OCI-LY7 (cell line): ENCODE results near the gene C1orf21. TPM values are rescaled to one million over a fixed set of nuclear protein-coding genes. Genes with fewer than 3 reads are reported as not detected.

Experiments used
- BruUV-seq: library from RNA; stranded (reverse); fragments of 400-500 nt; replicated peaks from 2 replicates; lab custom pipeline; 2021; lab: Mats Ljungman, UMichigan
- CTCF ChIA-PET: fragments of 300-600 bp; sonication (Branson Sonifier 250); formaldehyde crosslinking; loops from one replicate; lab custom pipeline; 2022; ENCODE audit warnings: antibody characterized with exemption; ENCODE audit not compliant: unreplicated experiment; lab: Charles Lee
- POLR2A ChIA-PET: fragments of 300-600 bp; sonication (Branson Sonifier 250); formaldehyde crosslinking; loops from one replicate; lab custom pipeline; 2022; ENCODE audit warnings: antibody characterized with exemption; lab: Charles Lee
- DNase-seq: peaks from one replicate; pipeline ENCODE4 v3.0.0-alpha.2; 2015; ENCODE audit warnings: low spot score
- H2AFZ ChIP-seq: fragments of 200-600 bp; sonication (generic), shearing (Covaris generic); 2 replicates; pipeline ENCODE4 v1.6.1; 2014; ENCODE audit warnings: mild to moderate bottlenecking, antibody characterized with exemption, low read length, moderate library complexity
- H3K27ac ChIP-seq: fragments of 200-600 bp; sonication (generic); 2 replicates; pipeline ENCODE4 v1.5.1; 2014; ENCODE audit warnings: mixed run types, low read depth, mild to moderate bottlenecking, moderate library complexity, low read length, inconsistent platforms; ENCODE audit not compliant: poor library complexity, severe bottlenecking
- H3K36me3 ChIP-seq: fragments of 200-600 bp; sonication (generic); 2 replicates; pipeline ENCODE4 v1.6.1; 2014; ENCODE audit warnings: mild to moderate bottlenecking, antibody characterized with exemption, low read length, moderate library complexity, mixed read lengths; ENCODE audit not compliant: insufficient read depth
- H3K4me1 ChIP-seq: fragments of 200-600 bp; sonication (generic); 2 replicates; pipeline ENCODE4 v1.5.1; 2014; ENCODE audit warnings: mild to moderate bottlenecking, low read length; ENCODE audit not compliant: insufficient read depth, poor library complexity, severe bottlenecking
- H3K4me2 ChIP-seq: fragments of 200-600 bp; sonication (generic); 2 replicates; pipeline ENCODE4 v1.6.1; 2014; ENCODE audit warnings: mild to moderate bottlenecking, low read length
- H3K4me3 ChIP-seq: fragments of 200-600 bp; sonication (generic); 2 replicates; pipeline ENCODE4 v1.5.1; 2014; ENCODE audit warnings: mild to moderate bottlenecking, low read depth, low read length; ENCODE audit not compliant: poor library complexity, severe bottlenecking
- H3K79me2 ChIP-seq: fragments of 200-600 bp; sonication (generic); 2 replicates; pipeline ENCODE4 v1.6.1; 2016; ENCODE audit warnings: low read depth, mild to moderate bottlenecking, low read length, moderate library complexity, mixed read lengths; ENCODE audit not compliant: insufficient read depth
- H3K9me2 ChIP-seq: fragments of 200-600 bp; sonication (generic); 2 replicates; pipeline ENCODE4 v1.6.1; 2016; ENCODE audit warnings: mild to moderate bottlenecking, low read length, mixed read lengths; ENCODE audit not compliant: insufficient read depth
- H3K9me3 ChIP-seq: fragments of 200-600 bp; sonication (generic); 2 replicates; pipeline ENCODE4 v1.6.1; 2014; ENCODE audit warnings: mild to moderate bottlenecking, mixed run types, low read length, mixed read lengths
- H4K20me1 ChIP-seq: fragments of 200-600 bp; sonication (generic); 2 replicates; pipeline ENCODE4 v1.6.1; 2014; ENCODE audit warnings: mild to moderate bottlenecking, antibody characterized with exemption, low read length, moderate library complexity, mixed read lengths; ENCODE audit not compliant: insufficient read depth
- CTCF ChIP-seq: fragments of 200-600 bp; sonication (generic); conservative IDR thresholded peaks from 2 replicates; pipeline ENCODE4 v1.5.1; 2014; ENCODE audit warnings: mild to moderate bottlenecking, antibody characterized with exemption, low read length, moderate library complexity, mixed read lengths
- EZH2phosphoT487 ChIP-seq: fragments of 200-600 bp; sonication (generic); IDR thresholded peaks from 2 replicates; pipeline ENCODE4 v1.6.1; 2018; ENCODE audit warnings: low read depth, borderline replicate concordance, mild to moderate bottlenecking, mixed run types, antibody characterized with exemption, low read length, moderate library complexity, mixed read lengths
- intact Hi-C: fragments of 100-400 bp; cut with micrococcal nuclease; formaldehyde crosslinking; loops from one replicate; pipeline ENCODE4 v1.10.0; 2022; ENCODE audit not compliant: unreplicated experiment
- total RNA-seq, 2 experiments: library from RNA; depleted of rRNA in 1 of 2; stranded (reverse); fragments of >200 nt in 1 of 2; shearing (Covaris generic) in 1 of 2; gene quantifications; 2 replicates each; pipeline ENCODE4 v1.2.3, GENCODE V29; 2014 to 2022

The C1orf21 gene
- total RNA-seq, 2 experiments from 2014 or later, result not detected

- H4K20me1 ChIP-seq, result no peaks in the 10 kb centered on the region
- H2AFZ ChIP-seq, result no peak overlapping the region
- H3K27ac ChIP-seq, result no peak overlapping the region
- TF ChIP-seq CTCF (no peak), EZH2phosphoT487 (no peak)
- no peak for DNase-seq
- H3K9me2 ChIP-seq, result no peaks in the 10 kb centered on the region
- ChIA-PET CTCF (no interaction called here), POLR2A (no interaction called here)
- H3K4me3 ChIP-seq, result no peak overlapping the region
- H3K36me3 ChIP-seq, result no peaks in the 10 kb centered on the region
- intact Hi-C loops, result no loop called here
- no peaks in the 10 kb centered on the region for H3K79me2 ChIP-seq
- no peak overlapping the region for H3K4me2 ChIP-seq
- no peaks in the 10 kb centered on the region for H3K9me3 ChIP-seq
- no peaks in the 10 kb centered on the region for H3K4me1 ChIP-seq
- BruUV-seq, result no TSS peak
These were observed 158.8 kb downstream of the C1orf21 start for GRCh38 chr1:184545601-184546000.

GRCh38 chr1:184552446-184552845 is 165.6 kb downstream of the C1orf21 start:
- Histone ChIP-seq H3K9me2 (no peaks in the 10 kb centered on the region), H4K20me1 (no peaks in the 10 kb centered on the region), H3K4me2 (no peak overlapping the region), H3K79me2 (no peaks in the 10 kb centered on the region), H3K27ac (no peak overlapping the region), H3K4me1 (no peaks in the 10 kb centered on the region), H2AFZ (no peak overlapping the region), H3K4me3 (no peak overlapping the region), H3K9me3 (no peaks in the 10 kb centered on the region), H3K36me3 (no peaks in the 10 kb centered on the region)
- intact Hi-C loops, result no loop called here
- ChIA-PET CTCF (no interaction called here), POLR2A (no interaction called here)
- DNase-seq, result no peak
- no peak for TF ChIP-seq EZH2phosphoT487
- no TSS peak for BruUV-seq

- no peak for TF ChIP-seq CTCF
- no peak for TF ChIP-seq EZH2phosphoT487
- H3K4me3 ChIP-seq, result no peak overlapping the region
- no peaks in the 10 kb centered on the region for H3K9me3 ChIP-seq
- H3K9me2 ChIP-seq, result no peaks in the 10 kb centered on the region
- no peak overlapping the region for H3K4me2 ChIP-seq
- ChIA-PET CTCF (no interaction called here), POLR2A (no interaction called here)
- intact Hi-C loops, result no loop called here
- no peaks in the 10 kb centered on the region for H4K20me1 ChIP-seq
- no peaks in the 10 kb centered on the region for H3K36me3 ChIP-seq
- H3K4me1 ChIP-seq, result no peaks in the 10 kb centered on the region
- H3K27ac ChIP-seq, result no peak overlapping the region
- H3K79me2 ChIP-seq, result no peaks in the 10 kb centered on the region
- DNase-seq, result no peak
- no TSS peak for BruUV-seq
- H2AFZ ChIP-seq, result no peak overlapping the region
These were observed 167.0 kb downstream of the C1orf21 start for GRCh38 chr1:184553845-184554244.
